Fibroblast of skin of right quadriceps (primary cell): ENCODE results near the gene NKD1.

Source experiments
- DNase-seq: peaks from one replicate; pipeline ENCODE4 v3.0.0-alpha.2; 2013

The NKD1 gene

DNA sequence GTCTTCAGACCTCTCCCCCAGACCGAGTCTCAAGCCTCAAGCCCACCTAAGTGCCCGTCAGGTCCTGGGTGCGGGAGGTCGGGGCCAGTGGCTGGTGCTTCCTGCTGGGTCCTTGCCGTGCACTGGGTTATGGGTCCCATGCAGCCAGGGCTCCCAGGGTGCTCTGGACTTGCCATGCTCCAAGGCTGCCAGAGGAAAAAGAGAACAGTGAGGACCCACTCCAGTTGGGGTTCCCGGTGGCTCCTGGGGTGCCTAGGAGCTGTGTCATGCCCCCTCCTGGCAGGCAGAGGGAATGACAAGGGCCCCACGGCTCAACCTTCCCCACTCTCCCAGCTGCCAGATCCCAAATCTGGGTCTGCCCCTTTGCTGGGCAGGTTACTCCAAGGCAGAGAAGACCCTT lies 129.2 kb downstream of the NKD1 start:
- DNase-seq = no peak

DNA sequence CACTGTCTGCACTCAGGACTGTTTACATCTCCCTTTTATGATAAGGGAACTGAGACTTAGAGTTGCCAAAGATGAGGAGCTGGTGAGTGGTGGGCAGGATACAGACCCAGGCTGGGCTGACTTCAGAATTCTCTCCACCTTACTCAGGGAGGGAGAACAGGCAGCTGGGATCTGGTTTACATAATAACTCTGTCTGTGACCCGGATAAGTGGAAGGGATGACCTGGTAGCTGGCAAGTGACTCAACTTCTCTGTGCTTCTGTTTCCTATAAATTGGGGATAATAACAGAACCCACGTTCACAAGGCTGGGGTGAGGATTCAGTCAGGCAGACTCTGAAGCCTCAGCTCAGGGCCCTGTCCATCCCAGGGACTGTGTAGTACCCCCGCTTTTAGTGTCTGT lies 130.3 kb downstream of the NKD1 start:
- DNase-seq = no peak

DNA sequence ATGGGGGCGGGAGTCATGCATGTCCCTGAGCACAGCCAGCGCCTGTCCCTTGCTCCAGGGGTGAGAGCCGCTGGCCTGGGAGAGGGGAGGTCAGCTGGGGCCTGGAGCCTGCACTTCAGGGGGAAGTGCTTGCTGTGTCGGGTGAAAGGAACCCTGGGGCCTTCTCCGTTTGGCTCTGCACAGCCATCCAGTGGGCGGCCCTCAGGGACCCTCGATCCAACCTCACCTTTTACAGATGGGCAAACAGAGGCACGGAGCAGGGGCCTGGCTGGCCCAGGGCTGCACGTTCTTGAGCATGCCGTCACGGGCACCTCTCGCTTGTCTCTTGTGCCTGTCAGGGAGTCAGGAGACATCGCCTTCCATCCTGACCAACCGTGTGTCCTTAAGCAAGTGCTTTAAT lies 131.1 kb downstream of the NKD1 start:
- DNase-seq = no peak

DNA sequence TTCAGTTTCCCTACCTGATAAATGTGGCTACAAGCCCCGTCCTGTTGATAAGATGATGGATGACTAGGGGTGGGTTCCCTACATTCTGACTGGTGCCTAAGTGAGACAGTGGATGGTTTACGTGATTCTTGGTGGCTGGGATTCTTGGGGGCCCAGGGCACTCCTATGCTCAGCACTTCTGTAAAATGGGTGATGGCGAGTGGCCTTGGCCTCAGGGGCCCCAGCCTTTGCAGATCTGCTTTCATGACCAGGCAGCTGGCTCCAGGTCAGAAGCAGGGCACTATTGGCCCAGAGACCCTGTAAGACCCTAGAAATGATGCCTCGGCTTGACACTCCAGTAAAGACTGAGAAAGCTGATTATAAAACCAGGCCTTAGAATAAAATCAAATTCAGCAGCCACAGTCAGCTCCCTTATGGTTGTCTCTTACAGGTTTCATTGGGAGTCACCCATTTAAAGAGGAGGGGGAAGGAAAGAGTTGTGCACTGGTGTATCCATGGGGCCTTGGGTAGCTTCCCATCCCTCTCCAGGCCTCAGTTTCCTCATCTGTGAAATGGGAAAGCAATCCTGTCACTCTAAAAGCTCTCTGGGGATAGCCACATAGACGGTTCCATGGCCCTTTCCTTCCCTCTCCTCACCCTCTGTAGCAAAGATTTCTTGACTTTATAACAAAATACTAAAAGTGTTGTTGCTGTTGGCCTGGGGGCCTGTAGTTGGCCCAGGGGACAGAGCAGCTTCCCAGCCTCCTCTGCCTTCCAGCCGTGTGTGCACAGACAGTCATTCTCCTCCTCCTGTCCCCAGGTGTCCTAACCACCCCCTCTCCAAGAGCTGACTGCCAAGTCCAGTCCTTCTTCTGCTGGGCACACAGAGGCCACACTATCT lies 131.7 kb downstream of the NKD1 start:
- no peak for DNase-seq

DNA sequence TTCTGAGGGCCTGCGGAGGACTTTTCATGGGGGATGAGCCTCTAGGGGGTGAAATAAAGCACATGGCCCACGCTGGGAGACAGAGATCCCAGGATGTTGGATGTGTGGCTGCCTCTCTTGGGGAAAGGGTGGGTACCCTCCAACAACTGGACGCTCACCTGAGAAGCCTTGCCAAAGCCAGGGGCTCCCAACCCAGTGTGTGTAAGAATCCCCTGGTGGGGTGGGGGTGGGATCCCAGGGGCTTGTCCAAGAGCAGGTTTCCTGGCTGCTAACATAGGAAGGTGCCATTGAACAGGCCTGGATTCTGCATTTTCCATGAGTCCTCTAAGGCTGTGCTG lies 132.3 kb downstream of the NKD1 start:
- no peak for DNase-seq

DNA sequence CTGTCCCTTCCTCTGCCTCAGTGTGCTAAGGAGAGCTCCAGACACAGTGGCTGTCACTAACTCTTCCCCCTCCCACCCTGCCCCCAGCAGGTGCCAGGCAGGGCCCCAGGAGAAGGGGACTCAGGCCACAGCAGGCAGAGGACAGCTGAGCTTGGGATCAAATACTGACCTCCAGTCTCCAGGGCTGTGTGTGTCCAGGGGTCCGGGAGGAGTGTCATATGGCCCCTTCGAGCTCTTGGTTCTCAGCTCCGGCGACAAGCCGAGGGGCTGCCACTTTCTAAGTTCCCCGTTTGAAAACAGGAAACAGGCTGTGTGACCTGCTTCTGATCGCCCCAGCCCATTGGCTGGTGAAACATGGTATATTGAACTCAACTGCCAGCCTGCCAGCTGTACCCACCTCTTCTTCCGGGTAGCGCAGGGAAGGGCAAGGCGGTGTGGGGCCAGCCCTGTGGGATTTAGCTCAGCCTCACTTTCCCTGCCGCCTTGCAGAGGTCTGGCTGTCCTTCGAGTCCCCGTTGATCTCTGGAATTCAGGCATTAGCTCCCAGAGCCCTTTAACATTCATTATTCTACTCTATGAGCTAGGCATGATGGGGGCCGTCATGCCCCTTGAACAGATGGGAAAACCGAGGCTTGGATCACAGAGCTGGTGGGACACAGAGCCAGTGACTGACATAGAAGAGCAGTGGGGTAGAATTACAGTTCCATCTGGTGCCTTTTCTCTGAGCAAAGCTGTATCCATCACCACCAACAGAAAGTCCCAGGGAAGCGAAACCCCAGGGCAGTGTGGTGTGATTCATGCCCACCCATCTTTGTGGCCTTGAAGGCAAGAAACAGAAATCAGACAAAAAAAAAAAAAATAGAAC lies 133.1 kb downstream of the NKD1 start, which contains the start of gene SNX20:
Gene SNX20 (minus strand): TSS at position 292 of the 865 bp plus-strand sequence. CDS start 3,786 bp downstream, outside the sequence.
- no peak for DNase-seq

DNA sequence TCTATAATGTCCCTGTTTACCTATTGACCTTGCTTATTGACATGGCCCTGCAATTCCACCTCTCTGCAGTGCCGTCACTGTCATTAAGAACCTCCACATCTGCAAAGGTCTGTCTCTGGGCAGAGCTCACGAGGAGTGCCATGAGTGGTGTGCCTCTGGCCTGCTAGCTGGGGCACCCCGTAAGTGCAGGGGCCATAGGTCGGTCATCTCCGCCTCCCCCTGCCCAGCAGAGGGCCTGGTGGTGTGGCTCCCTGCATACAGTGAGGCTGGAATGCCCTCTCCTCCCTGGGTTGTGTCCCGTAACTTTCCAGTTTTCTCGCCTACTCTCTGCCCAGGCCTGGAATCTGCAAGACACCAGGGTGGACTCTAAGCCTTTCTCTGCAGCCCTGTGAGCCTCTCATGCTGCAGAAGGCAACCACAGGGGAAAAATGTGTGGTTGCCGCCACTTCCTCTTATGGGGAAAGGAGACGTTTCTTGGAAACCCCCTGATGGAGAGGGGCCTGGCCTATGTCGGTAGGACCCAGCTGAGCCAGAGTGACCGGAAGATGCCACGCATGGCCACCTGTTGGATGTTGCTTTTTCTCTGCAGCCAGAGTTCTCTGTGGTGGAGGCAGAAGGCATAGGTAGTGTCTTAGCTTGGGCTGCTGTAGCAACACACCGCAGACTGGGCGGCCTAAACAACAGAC lies 135.6 kb downstream of the NKD1 start:
- DNase-seq = no peak

DNA sequence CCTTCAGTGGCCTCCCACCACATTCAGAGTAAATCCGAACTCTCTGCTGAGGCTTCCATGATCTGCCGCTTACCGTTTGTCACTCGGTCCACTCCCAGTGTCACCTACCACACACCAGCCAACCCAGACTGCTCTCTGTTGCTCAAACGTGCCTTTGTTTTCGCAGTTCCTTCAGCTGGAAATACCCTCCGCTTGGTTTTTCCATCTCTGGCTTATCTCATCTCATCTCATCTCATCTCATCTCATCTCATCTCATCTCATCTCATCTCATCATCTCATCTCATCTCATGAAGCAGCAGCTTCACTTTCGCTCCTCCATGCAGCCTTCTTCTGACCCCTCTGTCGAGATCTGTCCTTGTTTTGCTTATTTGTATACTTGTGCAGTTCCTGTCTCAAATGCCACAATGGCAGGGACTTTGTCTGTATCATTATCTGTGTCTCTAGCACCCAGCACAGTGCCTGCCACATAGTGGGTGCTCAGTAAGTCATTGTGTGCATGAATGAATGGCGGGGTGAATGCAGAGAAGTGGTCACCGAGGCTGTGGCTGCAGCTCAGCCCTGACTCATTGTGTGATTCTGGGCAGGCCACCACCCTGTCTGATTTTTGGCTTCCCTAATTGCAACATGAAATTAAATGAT lies 136.7 kb downstream of the NKD1 start:
- no peak for DNase-seq

DNA sequence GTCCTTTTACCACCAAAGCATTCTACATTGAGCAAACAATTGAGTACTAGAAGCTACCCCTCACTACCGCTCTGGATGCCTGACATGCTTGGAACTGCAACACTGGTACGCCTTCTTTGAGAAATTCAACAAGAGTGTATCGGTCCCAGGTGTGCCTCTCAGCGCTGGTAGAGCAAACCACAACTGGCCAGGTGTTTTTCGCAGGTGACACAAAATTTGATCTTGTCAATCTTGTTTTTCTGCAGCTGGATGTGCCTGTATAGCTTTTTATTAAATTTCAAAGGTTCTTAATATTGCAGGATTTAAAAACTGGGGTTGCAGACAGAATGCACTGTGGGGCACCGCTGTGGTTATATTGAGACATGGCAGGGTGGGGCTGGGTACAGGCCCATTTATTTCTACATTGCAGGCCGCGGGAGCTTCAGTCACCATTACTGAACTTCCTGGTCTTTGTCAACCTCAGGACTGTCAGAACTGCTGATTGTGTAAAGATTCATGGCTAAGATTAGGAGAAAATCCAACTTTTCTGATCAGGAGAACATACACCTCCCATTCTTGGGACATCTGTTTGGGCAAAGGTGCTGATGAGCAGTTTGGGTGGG lies 137.4 kb downstream of the NKD1 start:
- no peak for DNase-seq

DNA sequence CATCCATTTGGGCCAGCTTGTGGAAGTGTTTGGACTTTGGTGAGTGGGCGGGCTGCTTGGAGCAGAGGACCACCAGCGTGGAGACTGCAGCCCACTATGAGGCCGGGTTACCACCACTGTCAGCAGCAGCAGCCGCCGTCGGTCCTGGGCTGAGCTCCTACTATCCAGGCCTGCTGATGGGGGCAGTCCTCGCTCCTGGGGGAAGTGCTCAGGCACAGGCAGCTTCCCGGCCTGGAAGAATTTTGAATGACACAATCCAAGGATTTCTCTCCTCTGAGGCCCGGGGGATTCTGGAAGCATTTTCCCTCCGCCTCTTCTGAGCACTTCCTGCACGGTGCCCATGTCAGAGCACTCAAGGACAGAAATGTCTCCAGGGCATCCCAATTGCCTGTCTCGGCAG lies 139.9 kb downstream of the NKD1 start:
- DNase-seq = no peak

DNA sequence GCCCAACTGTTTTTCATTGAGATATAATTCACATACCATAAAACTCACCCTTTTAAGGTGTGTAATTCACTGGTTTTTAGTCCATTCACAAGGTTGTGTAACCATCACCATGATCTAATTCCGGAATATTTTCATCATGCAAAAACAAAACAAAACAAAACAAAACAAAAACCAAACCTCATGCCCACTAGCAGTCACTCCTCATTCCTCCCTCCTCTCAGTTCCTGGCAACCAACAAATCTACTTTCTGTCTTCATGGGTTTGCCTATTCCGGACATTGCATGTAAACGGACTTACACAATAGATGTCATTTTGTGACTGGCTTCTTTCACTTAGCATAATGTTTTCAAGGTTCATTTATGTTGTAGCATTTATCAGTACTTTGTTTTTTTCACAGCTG lies 140.7 kb downstream of the NKD1 start:
- DNase-seq = no peak

DNA sequence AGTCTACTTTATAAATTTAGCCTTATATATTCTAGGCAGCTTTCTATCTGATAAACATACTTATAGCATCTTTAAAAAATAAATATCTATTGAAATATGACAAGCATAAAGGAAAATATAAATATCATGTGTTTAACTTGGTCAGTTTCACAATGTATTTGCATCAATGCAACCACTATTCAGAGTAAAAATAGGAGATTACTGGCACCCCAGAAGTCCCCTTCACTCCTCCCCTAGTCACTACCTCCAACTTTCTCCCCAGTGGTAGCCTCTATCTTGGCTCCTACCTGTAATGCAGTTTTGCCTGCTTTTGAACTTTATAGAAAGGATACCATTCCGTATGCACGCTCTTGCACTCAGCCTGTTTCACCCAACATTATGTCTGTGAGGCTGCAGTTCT lies 142.0 kb downstream of the NKD1 start:
- no peak for DNase-seq

DNA sequence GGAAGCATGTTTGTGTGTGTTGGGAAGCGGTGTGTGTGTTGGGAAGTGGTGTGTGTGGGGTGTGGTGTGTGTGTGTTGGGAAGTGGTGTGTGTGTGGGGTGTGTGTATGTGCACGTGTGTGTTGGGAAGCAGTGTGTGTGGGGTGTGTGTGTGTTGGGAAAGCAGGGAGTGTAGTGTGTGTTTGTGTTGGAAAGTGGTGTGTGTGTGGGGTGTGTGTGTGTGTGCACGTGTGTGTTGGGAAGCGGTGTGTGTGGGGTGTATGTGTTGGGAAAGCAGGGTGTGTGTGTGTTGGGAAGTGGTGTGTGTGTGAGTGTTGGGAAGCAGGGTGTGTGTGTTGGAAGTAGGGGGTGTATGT lies 144.4 kb downstream of the NKD1 start:
- no peak for DNase-seq

DNA sequence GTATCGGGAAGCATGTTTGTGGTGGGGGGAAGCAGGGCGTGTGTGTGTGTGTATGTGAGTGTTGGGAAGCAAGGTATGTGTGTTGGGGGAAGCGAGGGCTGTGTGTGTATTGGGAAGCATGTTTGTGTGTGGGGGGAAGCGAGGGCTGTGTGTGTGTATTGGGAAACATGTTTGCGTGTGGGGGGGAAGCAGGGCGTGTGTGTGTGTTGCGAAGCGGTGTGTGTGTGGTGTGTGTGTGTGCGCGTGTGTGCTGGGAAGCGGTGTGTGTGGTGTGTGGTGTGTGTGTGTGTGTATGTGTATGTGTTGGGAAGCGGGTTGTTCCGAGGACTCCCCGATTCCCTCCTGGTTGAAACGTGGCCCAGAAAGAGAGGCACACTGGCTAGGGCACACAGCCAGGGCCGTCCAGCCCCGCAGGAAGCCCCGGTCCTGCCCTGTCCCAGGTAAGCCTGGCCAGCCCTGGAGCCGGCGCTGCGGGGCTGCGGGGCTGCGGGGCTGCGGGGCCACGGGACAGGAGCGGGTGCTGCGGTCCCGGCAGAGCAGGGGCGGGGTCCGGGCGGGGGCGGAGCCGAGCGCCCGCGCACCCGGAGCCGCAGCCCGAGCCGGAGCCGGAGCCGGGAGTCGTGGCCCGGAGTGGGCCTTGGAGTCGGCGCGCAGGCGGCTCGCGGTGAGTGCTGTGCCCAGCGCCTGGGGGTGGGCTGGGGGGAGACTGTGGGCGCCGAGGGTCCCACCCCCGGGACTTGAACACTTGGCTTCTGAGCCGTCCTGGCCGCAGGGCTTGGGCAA lies 145.0 kb downstream of the NKD1 start, which contains the start of gene NOD2:
Gene NOD2 (plus strand): TSS at position 608 of the 783 bp plus-strand sequence. CDS start 5,890 bp downstream, outside the sequence.
- DNase-seq = no peak

DNA sequence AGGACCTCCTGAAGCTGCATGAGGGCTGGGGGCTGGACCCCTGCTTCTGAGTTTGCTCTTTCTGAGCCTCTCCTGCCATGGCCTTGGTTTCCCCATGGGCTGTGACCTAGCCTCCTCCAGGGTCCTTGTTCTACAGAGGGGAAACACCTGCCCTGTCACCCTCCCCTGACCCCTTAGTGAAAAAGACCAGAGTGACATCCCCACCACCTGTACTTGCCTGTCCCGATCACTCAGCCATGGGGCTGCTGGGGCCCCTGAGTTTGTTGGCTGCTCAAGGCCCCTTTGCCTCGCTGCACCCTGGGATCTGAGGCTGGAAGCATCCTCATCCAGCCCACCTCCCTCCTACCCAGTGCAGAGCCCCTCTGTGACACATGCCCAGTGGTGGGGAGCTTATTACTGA lies 146.0 kb downstream of the NKD1 start:
- DNase-seq = no peak

DNA sequence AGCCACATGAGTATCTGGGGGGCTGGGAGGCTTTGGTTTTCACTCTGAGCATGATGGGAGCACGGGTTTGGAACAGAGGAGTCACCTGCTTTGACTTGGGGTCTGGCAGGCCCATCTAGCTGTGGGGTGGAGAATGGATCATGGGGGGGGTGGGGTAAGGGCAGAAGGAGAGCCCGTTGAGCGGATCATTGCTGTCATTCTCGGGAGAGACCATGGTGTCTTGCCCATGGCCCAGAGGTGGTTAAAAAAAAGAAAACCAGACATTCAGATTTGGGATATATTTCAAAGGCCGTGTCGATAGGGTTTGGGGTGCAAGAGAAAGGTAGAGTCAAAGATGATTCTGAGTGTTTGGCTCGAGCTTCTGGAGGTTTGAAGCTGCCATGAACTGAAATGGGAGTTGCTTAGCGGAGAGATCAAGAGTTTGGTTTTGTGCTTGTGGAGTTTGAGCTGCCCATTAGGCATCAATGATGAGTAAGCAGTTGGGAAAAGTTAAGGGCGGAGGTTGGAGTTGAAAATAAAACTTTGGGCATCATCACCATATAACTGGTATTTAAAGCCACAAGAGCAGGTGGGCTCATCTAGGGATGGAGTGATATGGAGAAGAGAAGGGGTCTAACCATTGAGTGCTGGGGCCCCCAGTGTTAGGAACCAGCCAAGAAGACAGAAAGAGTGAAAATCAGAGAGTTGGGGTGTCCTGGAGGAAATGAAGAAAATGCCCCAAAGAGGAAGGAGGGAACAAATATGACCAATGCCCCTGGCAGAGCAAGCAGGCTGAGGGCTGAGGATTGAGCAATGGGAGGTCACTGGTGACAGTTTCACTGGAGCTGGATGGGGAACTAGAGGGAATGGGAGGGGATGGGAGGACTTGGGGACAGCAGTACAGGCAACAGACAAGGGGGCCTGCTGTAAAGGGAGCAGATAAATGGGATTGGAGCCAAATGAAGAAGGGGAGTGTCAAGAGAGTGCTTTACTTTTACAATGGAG lies 147.1 kb downstream of the NKD1 start:
- no peak for DNase-seq

DNA sequence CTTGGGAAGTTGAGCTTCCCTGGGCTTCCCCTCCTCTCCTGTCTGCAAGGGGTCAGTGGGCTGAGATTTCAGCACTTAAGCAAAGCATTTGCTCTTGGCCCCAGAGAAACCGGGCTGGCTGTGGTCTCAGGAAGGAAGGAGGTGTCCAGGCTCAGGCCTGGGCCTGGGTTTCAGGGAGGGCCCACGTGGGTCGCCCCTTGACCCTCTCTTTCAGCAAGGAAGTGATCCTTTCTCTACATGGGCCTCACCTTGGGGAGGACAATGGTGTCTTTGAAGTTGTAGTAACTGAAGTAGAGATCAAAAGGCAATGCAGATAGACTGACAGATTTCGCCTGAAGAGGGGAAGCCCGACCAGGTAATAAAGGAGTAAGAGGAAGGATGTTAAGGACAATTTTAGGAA lies 147.9 kb downstream of the NKD1 start:
- DNase-seq = no peak

DNA sequence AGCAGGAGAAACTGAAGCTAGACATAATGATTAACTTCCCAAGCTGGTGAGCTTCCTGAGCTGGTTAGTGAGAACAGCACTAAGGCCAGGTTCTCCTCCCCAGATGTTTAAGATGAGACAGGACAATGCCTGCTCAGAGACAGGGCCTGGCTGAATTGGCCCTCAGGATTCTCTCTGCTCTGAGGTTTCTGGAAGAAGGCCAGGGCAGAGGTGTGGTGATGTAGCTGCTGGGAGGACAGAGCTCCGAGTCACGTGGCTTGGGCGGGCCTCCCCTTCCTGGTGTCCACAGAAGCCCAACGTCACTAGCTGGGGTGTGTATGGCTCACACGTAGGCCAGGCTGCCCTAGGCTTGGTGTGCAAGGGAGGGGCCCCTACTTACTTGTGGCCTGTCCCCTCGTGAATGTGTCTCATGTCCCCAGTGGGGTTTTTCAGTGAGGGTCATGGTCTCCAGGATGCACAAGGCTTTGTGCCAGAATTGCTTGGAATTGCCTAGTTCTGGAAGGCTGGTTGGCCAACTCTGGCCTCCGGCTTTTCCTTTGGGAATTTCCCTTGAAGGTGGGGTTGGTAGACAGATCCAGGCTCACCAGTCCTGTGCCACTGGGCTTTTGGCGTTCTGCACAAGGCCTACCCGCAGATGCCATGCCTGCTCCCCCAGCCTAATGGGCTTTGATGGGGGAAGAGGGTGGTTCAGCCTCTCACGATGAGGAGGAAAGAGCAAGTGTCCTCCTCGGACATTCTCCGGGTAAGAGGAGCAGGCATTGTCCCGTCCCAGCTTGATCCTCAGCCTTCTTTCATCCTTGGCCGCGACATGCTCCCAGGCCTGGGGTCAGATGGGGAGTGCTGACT lies 148.6 kb downstream of the NKD1 start:
- peak; percentile 40 for DNase-seq

DNA sequence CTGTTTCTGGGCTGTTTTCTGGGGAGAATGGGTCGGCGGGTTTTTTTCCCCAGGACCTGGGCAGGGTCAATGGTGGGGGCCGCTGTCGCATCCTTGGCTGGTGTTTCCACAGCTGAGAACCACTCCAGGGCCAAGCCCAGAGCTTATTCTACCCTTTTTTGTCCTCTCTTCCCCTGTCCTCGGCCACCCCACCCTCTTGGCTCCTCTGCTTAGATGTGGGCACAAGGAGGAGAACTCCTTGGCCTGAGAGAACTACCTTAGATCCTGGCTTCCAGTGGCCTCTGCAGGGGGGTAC lies 149.2 kb downstream of the NKD1 start:
- no peak for DNase-seq
